ENCODE results near the gene GLIS1. TPM values are rescaled to one million over a fixed set of nuclear protein-coding genes. Genes with fewer than 3 reads are reported as not detected.

The GLIS1 gene
- total RNA-seq, 1 experiment from 2014 or later = 0.39 TPM

GRCh38 chr1:53525595-53525994 is 213.4 kb downstream of the GLIS1 start:
- H3K79me2 ChIP-seq (ENCODE audit: insufficient read depth, low read length) = no peaks in the 10 kb centered on the region
- ChIA-PET CTCF (no interaction called here), POLR2A (no interaction called here), RAD21 (ENCODE audit: low non-redundant PET in 1 of 2, low total read pairs in 2 of 2, uncharacterized antibody in 2 of 2, unreplicated experiment in 2 of 2) (no interaction called here)
- no peak overlapping the region for H3K9ac ChIP-seq (ENCODE audit: low read length)
- no peak for DNase-seq (ENCODE audit: low read depth, low spot score)
- no peak overlapping the region for H3K4me2 ChIP-seq (ENCODE audit: low read length)
- TF ChIP-seq, protein P1, sequence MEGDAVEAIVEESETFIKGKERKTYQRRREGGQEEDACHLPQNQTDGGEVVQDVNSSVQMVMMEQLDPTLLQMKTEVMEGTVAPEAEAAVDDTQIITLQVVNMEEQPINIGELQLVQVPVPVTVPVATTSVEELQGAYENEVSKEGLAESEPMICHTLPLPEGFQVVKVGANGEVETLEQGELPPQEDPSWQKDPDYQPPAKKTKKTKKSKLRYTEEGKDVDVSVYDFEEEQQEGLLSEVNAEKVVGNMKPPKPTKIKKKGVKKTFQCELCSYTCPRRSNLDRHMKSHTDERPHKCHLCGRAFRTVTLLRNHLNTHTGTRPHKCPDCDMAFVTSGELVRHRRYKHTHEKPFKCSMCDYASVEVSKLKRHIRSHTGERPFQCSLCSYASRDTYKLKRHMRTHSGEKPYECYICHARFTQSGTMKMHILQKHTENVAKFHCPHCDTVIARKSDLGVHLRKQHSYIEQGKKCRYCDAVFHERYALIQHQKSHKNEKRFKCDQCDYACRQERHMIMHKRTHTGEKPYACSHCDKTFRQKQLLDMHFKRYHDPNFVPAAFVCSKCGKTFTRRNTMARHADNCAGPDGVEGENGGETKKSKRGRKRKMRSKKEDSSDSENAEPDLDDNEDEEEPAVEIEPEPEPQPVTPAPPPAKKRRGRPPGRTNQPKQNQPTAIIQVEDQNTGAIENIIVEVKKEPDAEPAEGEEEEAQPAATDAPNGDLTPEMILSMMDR (IDR thresholded peaks at IDR 0.05 in 2 of 3, conservative IDR thresholded peaks at IDR 0.05 in 1 of 3; ENCODE audit: borderline replicate concordance in 1 of 3, insufficient read depth in 1 of 3, low read depth in 2 of 3, low read length in 2 of 3) = no peak
- no peak for TF ChIP-seq YY1 (IDR thresholded peaks at IDR 0.05; ENCODE audit: extremely low read depth, insufficient replicate concordance, low read depth, low read length)
- TF ChIP-seq EZH2phosphoT487 (IDR thresholded peaks at IDR 0.05; ENCODE audit: borderline replicate concordance) = no peak
- no peak for TF ChIP-seq EGR1 (IDR thresholded peaks at IDR 0.05; ENCODE audit: low read depth)
- TF ChIP-seq CEBPB (IDR thresholded peaks at IDR 0.05; ENCODE audit: low read depth) = no peak
- TF ChIP-seq, protein P2, sequence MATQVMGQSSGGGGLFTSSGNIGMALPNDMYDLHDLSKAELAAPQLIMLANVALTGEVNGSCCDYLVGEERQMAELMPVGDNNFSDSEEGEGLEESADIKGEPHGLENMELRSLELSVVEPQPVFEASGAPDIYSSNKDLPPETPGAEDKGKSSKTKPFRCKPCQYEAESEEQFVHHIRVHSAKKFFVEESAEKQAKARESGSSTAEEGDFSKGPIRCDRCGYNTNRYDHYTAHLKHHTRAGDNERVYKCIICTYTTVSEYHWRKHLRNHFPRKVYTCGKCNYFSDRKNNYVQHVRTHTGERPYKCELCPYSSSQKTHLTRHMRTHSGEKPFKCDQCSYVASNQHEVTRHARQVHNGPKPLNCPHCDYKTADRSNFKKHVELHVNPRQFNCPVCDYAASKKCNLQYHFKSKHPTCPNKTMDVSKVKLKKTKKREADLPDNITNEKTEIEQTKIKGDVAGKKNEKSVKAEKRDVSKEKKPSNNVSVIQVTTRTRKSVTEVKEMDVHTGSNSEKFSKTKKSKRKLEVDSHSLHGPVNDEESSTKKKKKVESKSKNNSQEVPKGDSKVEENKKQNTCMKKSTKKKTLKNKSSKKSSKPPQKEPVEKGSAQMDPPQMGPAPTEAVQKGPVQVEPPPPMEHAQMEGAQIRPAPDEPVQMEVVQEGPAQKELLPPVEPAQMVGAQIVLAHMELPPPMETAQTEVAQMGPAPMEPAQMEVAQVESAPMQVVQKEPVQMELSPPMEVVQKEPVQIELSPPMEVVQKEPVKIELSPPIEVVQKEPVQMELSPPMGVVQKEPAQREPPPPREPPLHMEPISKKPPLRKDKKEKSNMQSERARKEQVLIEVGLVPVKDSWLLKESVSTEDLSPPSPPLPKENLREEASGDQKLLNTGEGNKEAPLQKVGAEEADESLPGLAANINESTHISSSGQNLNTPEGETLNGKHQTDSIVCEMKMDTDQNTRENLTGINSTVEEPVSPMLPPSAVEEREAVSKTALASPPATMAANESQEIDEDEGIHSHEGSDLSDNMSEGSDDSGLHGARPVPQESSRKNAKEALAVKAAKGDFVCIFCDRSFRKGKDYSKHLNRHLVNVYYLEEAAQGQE (IDR thresholded peaks at IDR 0.05; ENCODE audit: low read depth) = no peak
- TF ChIP-seq SIN3A (IDR thresholded peaks at IDR 0.05; ENCODE audit: low read depth) = no peak
- no peak for TF ChIP-seq TCF7L2 (IDR thresholded peaks at IDR 0.05; ENCODE audit: borderline replicate concordance, extremely low read depth, insufficient read depth, insufficient read length)
- no peak for TF ChIP-seq EZH2 (IDR thresholded peaks at IDR 0.05)
- TF ChIP-seq SRF (IDR thresholded peaks at IDR 0.05; ENCODE audit: low read depth) = no peak
- TF ChIP-seq, protein P3, sequence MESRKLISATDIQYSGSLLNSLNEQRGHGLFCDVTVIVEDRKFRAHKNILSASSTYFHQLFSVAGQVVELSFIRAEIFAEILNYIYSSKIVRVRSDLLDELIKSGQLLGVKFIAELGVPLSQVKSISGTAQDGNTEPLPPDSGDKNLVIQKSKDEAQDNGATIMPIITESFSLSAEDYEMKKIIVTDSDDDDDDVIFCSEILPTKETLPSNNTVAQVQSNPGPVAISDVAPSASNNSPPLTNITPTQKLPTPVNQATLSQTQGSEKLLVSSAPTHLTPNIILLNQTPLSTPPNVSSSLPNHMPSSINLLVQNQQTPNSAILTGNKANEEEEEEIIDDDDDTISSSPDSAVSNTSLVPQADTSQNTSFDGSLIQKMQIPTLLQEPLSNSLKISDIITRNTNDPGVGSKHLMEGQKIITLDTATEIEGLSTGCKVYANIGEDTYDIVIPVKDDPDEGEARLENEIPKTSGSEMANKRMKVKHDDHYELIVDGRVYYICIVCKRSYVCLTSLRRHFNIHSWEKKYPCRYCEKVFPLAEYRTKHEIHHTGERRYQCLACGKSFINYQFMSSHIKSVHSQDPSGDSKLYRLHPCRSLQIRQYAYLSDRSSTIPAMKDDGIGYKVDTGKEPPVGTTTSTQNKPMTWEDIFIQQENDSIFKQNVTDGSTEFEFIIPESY (IDR thresholded peaks at IDR 0.05; ENCODE audit: extremely low read depth, insufficient replicate concordance, low read length) = no peak
- no peak for TF ChIP-seq ZFX (IDR thresholded peaks at IDR 0.05)
- no peak for TF ChIP-seq ELF1 (IDR thresholded peaks at IDR 0.05; ENCODE audit: borderline replicate concordance, low read depth)
- no peak for TF ChIP-seq ZNF274 (IDR thresholded peaks at IDR 0.05; ENCODE audit: low read depth, low read length)
- no peak for TF ChIP-seq FOSL1 (IDR thresholded peaks at IDR 0.05; ENCODE audit: low read depth)
- no peak for TF ChIP-seq CBX3 (IDR thresholded peaks at IDR 0.05; ENCODE audit: low read depth)
- no peak for TF ChIP-seq JUND (IDR thresholded peaks at IDR 0.05)
- no peak for TF ChIP-seq SP1 (IDR thresholded peaks at IDR 0.05; ENCODE audit: low read depth)
- TF ChIP-seq POLR2AphosphoS5 (IDR thresholded peaks at IDR 0.05; ENCODE audit: low read depth, low read length) = no peak
- TF ChIP-seq RAD21 (IDR thresholded peaks at IDR 0.05; ENCODE audit: low read depth) = no peak
- no TSS peak for BruUV-seq (replicated peaks)
- ATAC-seq = peak; percentile 73
- H3K4me1 ChIP-seq (ENCODE audit: control insufficient read depth in 1 of 2, insufficient read depth in 2 of 2, low read length in 2 of 2) = no peaks in the 10 kb centered on the region
- no peaks in the 10 kb centered on the region for H4K20me1 ChIP-seq (ENCODE audit: insufficient read depth)
- H3K4me3 ChIP-seq (replicated peaks in 1 of 2; ENCODE audit: low read depth in 1 of 2, low read length in 2 of 2) = no peak overlapping the region
- H3K27me3 ChIP-seq (ENCODE audit: insufficient read depth, low read length) = no peaks in the 10 kb centered on the region
- no peak overlapping the region for H2AFZ ChIP-seq (ENCODE audit: low read depth, low read length, poor library complexity, severe bottlenecking)
- H3K9me2 ChIP-seq (ENCODE audit: insufficient read depth) = no peaks in the 10 kb centered on the region
- intact Hi-C loops (cut with micrococcal nuclease) = no loop called here
- H3K36me3 ChIP-seq (ENCODE audit: control insufficient read depth in 1 of 2, insufficient read depth in 2 of 2, low read length in 2 of 2) = no peaks in the 10 kb centered on the region
- no peak overlapping the region for H3K27ac ChIP-seq (ENCODE audit: low read depth, low read length)
- H3K9me3 ChIP-seq (ENCODE audit: control insufficient read depth in 1 of 2, insufficient read depth in 1 of 2, low read depth in 1 of 2, low read length in 2 of 2) = no peaks in the 10 kb centered on the region
